Tibial artery (tissue), 4 donors: ENCODE data around the gene KLK13.

Experiments used
- DNase-seq, 2 donors: peaks; one replicate each; pipeline ENCODE4 v3.0.0-alpha.2; 2019
- H3K27ac ChIP-seq, 2 donors: fragments of 200-600 bp; sonication (generic) in 1 of 2; 1 replicate in 1 of 2; 2 replicates in 1 of 2; pipeline ENCODE4 v1.5.1; 2018 to 2019; ENCODE audit warnings: mild to moderate bottlenecking in 1 of 2
- H3K27me3 ChIP-seq, 2 donors: fragments of 200-600 bp; sonication (generic) in 1 of 2; one replicate each; pipeline versions ENCODE4 v1.5.1 to v1.6.0; 2016 to 2019
- H3K36me3 ChIP-seq, 3 donors: fragments of 200-600 bp; sonication (generic) in 2 of 3; one replicate each; pipeline ENCODE4 v1.5.1; 2016 to 2019; ENCODE audit warnings: mild to moderate bottlenecking in 2 of 3
- H3K4me1 ChIP-seq, 4 donors: fragments of 200-600 bp; sonication (generic) in 2 of 4; 1 replicate in 3 of 4; 2 replicates in 1 of 4; pipeline ENCODE4 v1.5.1; 2016 to 2019
- H3K4me3 ChIP-seq, 2 donors: fragments of 200-600 bp; sonication (generic) in 1 of 2; 1 replicate in 1 of 2; 2 replicates in 1 of 2; pipeline ENCODE4 v1.5.1; 2018 to 2019; ENCODE audit warnings: mild to moderate bottlenecking in 2 of 2
- H3K9me3 ChIP-seq, 3 donors: fragments of 200-600 bp; sonication (generic) in 1 of 3; one replicate each; pipeline ENCODE4 v1.5.1; 2016 to 2019
- intact Hi-C: fragments of 100-400 bp; cut with DNase I; formaldehyde crosslinking; loops from one replicate; pipeline ENCODE4 v1.15.0; 2023; ENCODE audit warnings: low total_unique reads
- TF ChIP-seq, protein P1 (sequence below), 2 experiments: fragments of 200-600 bp in 1 of 2; fragments of 450-650 bp in 1 of 2; IDR thresholded peaks; one replicate each; pipeline ENCODE4 v1.5.1; 2017 to 2019; ENCODE audit warnings: antibody characterized with exemption in 2 of 2, mild to moderate bottlenecking in 1 of 2, moderate library complexity in 1 of 2

KLK13 gene

DNA sequence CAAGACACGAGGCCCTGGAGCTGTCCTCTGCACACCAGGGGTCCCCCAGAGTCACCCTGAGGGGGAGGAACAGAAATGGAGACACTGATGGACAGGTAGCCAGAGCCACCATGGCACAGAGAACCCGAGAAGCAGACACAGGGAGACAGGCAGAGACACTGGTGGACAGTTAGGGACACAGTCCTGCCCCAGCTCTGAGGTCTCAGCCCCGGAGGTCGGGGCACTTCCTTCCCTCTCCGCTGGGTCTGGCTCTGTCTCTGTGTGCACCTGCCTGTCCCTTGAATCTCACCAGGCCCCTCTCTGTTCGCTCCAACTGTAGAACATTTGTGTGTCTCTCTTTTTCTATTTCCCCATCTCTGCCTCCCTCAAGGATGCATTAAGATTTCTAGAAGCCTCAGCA is 13.2 kb upstream of the KLK13 start:
- DNase-seq, result no peak
- Histone ChIP-seq H3K27me3 (peaks cover 0 to 8% of the 10 kb centered on the region in 2 donors), H3K4me3 (no peak overlapping the region), H3K9me3 (peaks cover 0 to 16% (median 5%) of the 10 kb centered on the region in 3 donors), H3K36me3 (peaks cover 0 to under 1% (median 0%) of the 10 kb centered on the region in 3 donors), H3K4me1 (no peaks in the 10 kb centered on the region), H3K27ac (no peak overlapping the region)
- intact Hi-C loops, result no loop called here
- TF ChIP-seq, protein P1, sequence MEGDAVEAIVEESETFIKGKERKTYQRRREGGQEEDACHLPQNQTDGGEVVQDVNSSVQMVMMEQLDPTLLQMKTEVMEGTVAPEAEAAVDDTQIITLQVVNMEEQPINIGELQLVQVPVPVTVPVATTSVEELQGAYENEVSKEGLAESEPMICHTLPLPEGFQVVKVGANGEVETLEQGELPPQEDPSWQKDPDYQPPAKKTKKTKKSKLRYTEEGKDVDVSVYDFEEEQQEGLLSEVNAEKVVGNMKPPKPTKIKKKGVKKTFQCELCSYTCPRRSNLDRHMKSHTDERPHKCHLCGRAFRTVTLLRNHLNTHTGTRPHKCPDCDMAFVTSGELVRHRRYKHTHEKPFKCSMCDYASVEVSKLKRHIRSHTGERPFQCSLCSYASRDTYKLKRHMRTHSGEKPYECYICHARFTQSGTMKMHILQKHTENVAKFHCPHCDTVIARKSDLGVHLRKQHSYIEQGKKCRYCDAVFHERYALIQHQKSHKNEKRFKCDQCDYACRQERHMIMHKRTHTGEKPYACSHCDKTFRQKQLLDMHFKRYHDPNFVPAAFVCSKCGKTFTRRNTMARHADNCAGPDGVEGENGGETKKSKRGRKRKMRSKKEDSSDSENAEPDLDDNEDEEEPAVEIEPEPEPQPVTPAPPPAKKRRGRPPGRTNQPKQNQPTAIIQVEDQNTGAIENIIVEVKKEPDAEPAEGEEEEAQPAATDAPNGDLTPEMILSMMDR (IDR thresholded peaks at IDR 0.05), result no peak

DNA sequence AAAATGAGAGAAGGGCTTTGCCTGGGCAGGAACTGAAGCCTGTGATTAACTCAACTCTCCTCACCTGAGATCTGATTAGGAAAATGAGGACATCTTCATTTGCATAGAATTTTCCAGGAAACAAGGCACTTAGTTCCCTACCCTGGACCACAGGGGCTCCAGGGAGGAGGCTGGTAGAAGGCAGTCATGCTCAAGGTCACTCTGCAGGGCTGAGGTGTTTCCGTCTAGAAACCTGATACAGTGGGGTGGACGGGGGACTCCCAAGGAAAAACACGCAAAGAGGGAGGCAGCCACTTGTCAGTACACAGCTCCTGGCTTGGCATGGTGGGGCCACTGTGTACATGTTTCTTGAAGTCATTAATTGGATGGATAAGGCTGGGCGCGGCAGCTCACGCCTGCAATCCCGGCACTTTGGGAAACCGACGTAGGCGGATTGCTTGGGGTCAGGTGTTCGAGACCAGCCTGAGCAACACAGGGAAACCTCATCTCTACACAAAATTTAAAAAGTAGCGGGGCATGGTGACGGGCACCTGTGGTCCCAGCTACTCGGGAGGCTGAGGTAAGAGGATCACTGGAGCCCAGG is 11.8 kb upstream of the KLK13 start:
- Histone ChIP-seq H3K36me3 (peaks cover 0 to 3% (median 0%) of the 10 kb centered on the region in 3 donors), H3K27ac (no peak overlapping the region), H3K4me1 (no peaks in the 10 kb centered on the region), H3K4me3 (no peak overlapping the region), H3K9me3 (peaks cover 0 to 17% (median 5%) of the 10 kb centered on the region in 3 donors), H3K27me3 (peaks cover 0 to 4% of the 10 kb centered on the region in 2 donors)
- intact Hi-C loops, result no loop called here
- DNase-seq, result no peak
- TF ChIP-seq, protein P1 (IDR thresholded peaks at IDR 0.05), result no peak

DNA sequence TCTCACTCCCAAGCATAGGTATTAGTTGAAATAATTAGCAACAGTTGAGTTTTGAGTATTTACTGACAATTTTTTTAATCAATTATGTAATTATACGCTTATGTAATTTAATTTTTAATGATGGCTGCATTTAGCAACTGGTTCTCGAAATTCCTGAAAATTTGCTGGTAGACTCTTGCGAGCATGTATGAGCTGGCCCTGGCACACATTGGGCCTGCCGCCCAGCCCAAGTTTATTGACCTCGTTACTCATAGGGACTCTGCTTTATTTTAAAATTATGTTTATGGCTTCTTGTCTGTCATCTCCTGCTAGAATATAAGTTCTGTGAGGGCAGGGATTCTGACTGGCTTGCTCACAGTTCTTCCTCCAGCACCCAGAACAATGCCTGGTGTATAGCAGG is 11.1 kb upstream of the KLK13 start:
- peaks cover 0 to 17% (median 5%) of the 10 kb centered on the region in 3 donors for H3K9me3 ChIP-seq

DNA sequence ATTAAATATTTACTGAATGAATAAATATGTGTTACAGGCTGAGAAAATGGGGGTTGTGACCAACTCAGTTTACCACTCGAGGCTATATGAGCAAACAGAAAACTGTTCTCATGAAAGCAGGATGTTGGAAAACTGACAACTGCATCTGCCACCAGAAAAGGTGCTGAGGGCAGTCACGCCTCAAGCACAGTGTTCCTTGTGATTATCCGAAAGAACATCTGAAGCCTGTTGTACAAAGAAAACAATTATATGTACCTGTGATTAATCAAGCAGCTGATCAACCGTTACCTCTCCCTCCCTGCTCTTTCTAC is 6.2 kb upstream of the KLK13 start:
- H3K36me3 ChIP-seq, result peaks cover 0 to 3% (median 0%) of the 10 kb centered on the region in 3 donors
- intact Hi-C loops, result no loop called here
- peaks cover 0 to 6% of the 10 kb centered on the region in 2 donors for H3K27me3 ChIP-seq
- no peak overlapping the region for H3K4me3 ChIP-seq
- no peak for DNase-seq
- H3K27ac ChIP-seq, result no peak overlapping the region
- H3K4me1 ChIP-seq, result no peaks in the 10 kb centered on the region
- TF ChIP-seq, protein P1 (IDR thresholded peaks at IDR 0.05), result no peak
- H3K9me3 ChIP-seq, result peaks cover 0 to 17% (median 5%) of the 10 kb centered on the region in 3 donors

More for the DNA sequence above, 11.1 kb upstream of the KLK13 start:
- TF ChIP-seq, protein P1 (IDR thresholded peaks at IDR 0.05), result no peak
- Histone ChIP-seq H3K36me3 (peaks cover 0 to 3% (median 0%) of the 10 kb centered on the region in 3 donors), H3K27ac (no peak overlapping the region), H3K4me1 (no peaks in the 10 kb centered on the region), H3K27me3 (peaks cover 0 to 4% of the 10 kb centered on the region in 2 donors), H3K4me3 (no peak overlapping the region)
- DNase-seq, result no peak
- intact Hi-C loops, result no loop called here

DNA sequence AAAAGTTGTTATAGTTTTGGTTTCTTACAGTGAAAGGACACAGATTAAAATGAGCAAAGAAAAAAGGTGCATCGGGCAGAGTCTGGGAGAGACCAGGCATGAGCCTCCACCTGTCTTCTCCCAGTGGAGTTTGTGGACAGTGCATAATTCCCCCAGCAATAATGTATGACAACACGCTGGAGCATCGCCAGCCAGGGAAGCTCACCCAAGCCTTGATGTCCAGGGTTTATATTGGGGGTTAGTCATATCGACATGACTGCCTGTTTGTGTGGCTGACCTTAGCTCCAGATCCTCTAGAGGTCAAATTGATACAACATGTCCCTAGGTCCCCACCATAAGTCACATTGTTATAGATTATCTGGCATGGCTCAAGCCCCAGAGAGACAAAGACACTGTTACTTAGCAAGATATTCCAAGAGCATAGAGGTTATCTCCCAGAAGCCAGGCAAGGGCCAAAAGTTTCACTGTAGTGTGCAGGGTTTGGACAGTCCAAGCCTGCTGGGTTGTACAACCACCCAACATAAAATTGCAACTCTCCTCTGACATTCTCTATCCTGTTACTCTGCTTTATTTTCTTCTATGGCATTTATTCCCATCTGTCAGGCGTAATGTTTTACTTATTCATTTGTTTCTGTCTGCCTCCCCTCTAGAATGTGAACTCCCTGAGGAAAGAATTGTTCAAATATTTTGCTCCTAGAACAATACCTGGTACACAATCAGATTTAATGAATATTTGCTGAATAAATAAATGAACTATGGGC is 5.6 kb upstream of the KLK13 start:
- intact Hi-C loops, result no loop called here
- no peak overlapping the region for H3K4me3 ChIP-seq
- H3K9me3 ChIP-seq, result peaks cover 0 to 17% (median 5%) of the 10 kb centered on the region in 3 donors
- peaks cover 0 to 10% of the 10 kb centered on the region in 2 donors for H3K27me3 ChIP-seq
- H3K4me1 ChIP-seq, result no peaks in the 10 kb centered on the region
- peaks cover 0 to 3% (median 0%) of the 10 kb centered on the region in 3 donors for H3K36me3 ChIP-seq
- DNase-seq, result no peak
- TF ChIP-seq, protein P1 (IDR thresholded peaks at IDR 0.05), result no peak
- no peak overlapping the region for H3K27ac ChIP-seq
